ENCODE results near the gene ATP6AP1.

Gene ATP6AP1

DNA sequence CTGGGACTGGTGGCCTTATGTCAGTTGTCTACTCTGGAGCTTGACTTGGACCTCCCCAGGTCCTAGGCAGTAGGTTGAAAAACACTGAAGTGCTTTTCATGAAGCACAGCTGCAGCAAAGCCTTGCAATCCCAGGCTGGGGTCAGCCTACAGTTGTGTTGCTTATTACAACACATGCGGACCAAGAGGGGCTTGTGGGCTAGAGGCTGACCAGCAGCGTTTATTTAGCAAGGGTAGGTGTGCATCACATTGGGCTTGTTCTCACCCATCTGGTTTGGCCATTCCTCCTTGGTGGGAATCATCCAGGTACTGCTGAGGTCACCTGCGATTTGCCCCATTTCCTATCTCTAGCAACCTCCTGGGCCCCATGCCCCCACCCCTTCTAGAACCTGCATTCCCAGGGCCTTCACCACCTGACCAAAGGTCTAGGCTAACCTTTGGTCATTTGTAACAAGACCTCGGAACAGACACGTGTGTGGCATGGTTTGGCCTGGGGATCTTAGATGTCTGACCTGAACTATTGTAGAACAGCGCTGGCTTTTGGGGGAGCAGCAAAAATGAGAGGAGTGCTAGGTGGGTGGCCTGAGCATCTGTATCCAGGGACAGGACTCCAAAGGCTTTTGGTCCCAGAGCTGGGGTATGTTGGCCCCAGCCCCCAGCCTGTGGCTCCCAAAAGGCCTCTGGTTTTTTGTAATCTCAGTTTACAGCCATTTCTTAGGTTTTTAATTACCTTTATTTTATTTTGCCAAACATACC lies 27.3 kb upstream of the ATP6AP1 start:
- Histone ChIP-seq H3K9me3 (ENCODE audit: insufficient read depth, low read depth, low read length) (no peaks in the 10 kb centered on the region), H2AFZ (ENCODE audit: low read length) (no peak overlapping the region), H3K4me1 (ENCODE audit: insufficient read depth, low read length, poor library complexity, severe bottlenecking) (peaks cover 13% of the 10 kb centered on the region), H3F3A (ENCODE audit: low read depth) (no peaks in the 10 kb centered on the region; the same call in 1 of the 2 replicates), H3K9ac (ENCODE audit: low read depth, low read length, poor library complexity, severe bottlenecking) (no peak overlapping the region), H3K79me2 (ENCODE audit: insufficient read depth, low read length) (peaks cover 35% of the 10 kb centered on the region), H3K4me2 (ENCODE audit: low read depth, low read length, poor library complexity, severe bottlenecking) (no peak overlapping the region), H4K20me1 (ENCODE audit: insufficient read depth, low read length, poor library complexity, severe bottlenecking) (peaks cover 25% of the 10 kb centered on the region), H3K27me3 (ENCODE audit: insufficient read depth, low read length, poor library complexity, severe bottlenecking) (peaks cover 8% of the 10 kb centered on the region), H3K36me3 (ENCODE audit: insufficient read depth, low read length) (peaks cover 21% of the 10 kb centered on the region; the same call in 1 of the 2 replicates), H3K9me2 (replicated peaks; ENCODE audit: low read depth, low read length) (no peaks in the 10 kb centered on the region), H3K4me3 (ENCODE audit: low read length, poor library complexity, severe bottlenecking) (no peak overlapping the region)
- TF ChIP-seq EZH2phosphoT487 (IDR thresholded peaks at IDR 0.05; ENCODE audit: borderline replicate concordance), result no peak
- TF ChIP-seq, protein P1, sequence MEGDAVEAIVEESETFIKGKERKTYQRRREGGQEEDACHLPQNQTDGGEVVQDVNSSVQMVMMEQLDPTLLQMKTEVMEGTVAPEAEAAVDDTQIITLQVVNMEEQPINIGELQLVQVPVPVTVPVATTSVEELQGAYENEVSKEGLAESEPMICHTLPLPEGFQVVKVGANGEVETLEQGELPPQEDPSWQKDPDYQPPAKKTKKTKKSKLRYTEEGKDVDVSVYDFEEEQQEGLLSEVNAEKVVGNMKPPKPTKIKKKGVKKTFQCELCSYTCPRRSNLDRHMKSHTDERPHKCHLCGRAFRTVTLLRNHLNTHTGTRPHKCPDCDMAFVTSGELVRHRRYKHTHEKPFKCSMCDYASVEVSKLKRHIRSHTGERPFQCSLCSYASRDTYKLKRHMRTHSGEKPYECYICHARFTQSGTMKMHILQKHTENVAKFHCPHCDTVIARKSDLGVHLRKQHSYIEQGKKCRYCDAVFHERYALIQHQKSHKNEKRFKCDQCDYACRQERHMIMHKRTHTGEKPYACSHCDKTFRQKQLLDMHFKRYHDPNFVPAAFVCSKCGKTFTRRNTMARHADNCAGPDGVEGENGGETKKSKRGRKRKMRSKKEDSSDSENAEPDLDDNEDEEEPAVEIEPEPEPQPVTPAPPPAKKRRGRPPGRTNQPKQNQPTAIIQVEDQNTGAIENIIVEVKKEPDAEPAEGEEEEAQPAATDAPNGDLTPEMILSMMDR (conservative IDR thresholded peaks at IDR 0.05; ENCODE audit: low read length), result no peak

DNA sequence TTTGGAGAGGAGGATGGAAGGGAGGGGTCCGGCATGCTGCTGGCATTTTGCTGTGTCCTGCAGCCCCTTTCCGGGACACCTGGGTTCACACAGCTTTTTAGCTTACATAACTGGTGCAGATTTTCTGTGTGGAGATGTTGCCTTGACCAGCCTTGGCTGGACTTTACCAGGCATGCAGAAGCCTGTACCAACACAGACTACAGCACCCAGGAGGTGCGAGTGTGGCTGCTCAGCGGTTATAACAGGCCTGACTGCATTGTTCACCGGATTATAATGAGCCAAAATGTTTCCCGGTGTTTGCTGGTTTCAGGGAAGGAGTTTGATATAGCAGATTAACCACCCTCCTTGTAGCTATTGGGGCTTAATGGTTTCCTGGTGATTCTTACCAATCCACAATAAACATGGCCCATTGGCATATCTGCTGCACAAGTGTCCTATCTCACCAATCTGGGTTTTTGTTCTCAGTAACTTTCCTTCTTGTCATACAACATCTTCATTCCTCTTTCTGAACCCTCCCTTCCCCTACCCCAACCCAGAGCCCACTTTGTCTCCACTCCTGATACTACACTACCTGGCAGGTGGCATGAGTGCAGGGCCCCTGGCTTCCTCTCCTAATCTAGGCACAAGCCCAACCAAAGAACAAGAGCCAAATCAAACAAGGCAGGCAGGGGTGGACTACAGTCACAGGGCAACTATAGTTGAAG lies 26.4 kb upstream of the ATP6AP1 start:
- Histone ChIP-seq H3K9me3 (ENCODE audit: insufficient read depth, low read depth, low read length) (no peaks in the 10 kb centered on the region), H4K20me1 (ENCODE audit: insufficient read depth, low read length, poor library complexity, severe bottlenecking) (peaks cover 25% of the 10 kb centered on the region), H3K79me2 (ENCODE audit: insufficient read depth, low read length) (peaks cover 31% of the 10 kb centered on the region), H3F3A (ENCODE audit: low read depth) (no peaks in the 10 kb centered on the region; the same call in 1 of the 2 replicates), H3K4me2 (ENCODE audit: low read depth, low read length, poor library complexity, severe bottlenecking) (no peak overlapping the region), H3K9me2 (replicated peaks; ENCODE audit: low read depth, low read length) (no peaks in the 10 kb centered on the region), H3K4me1 (ENCODE audit: insufficient read depth, low read length, poor library complexity, severe bottlenecking) (peaks cover 13% of the 10 kb centered on the region), H2AFZ (ENCODE audit: low read length) (no peak overlapping the region), H3K9ac (ENCODE audit: low read depth, low read length, poor library complexity, severe bottlenecking) (no peak overlapping the region), H3K36me3 (ENCODE audit: insufficient read depth, low read length) (peaks cover 21% of the 10 kb centered on the region; the same call in 1 of the 2 replicates), H3K4me3 (ENCODE audit: low read length, poor library complexity, severe bottlenecking) (no peak overlapping the region), H3K27me3 (ENCODE audit: insufficient read depth, low read length, poor library complexity, severe bottlenecking) (peaks cover 8% of the 10 kb centered on the region)
- TF ChIP-seq, protein P1 (conservative IDR thresholded peaks at IDR 0.05; ENCODE audit: low read length), result no peak
- no peak for TF ChIP-seq EZH2phosphoT487 (IDR thresholded peaks at IDR 0.05; ENCODE audit: borderline replicate concordance)

- peaks cover 25% of the 10 kb centered on the region for H4K20me1 ChIP-seq (ENCODE audit: insufficient read depth, low read length, poor library complexity, severe bottlenecking)
Observed at GRCh38 chrX:154402622-154403127, 25.8 kb upstream of the ATP6AP1 start.

More at GRCh38 chrX:154402622-154403127, 25.8 kb upstream of the ATP6AP1 start:
- Histone ChIP-seq H3K9me3 (ENCODE audit: insufficient read depth, low read depth, low read length) (no peaks in the 10 kb centered on the region), H3K9ac (ENCODE audit: low read depth, low read length, poor library complexity, severe bottlenecking) (no peak overlapping the region), H3K9me2 (replicated peaks; ENCODE audit: low read depth, low read length) (no peaks in the 10 kb centered on the region), H3K27me3 (ENCODE audit: insufficient read depth, low read length, poor library complexity, severe bottlenecking) (peaks cover 8% of the 10 kb centered on the region), H3K4me1 (ENCODE audit: insufficient read depth, low read length, poor library complexity, severe bottlenecking) (peaks cover 13% of the 10 kb centered on the region), H3K79me2 (ENCODE audit: insufficient read depth, low read length) (peaks cover 28% of the 10 kb centered on the region), H3F3A (ENCODE audit: low read depth) (no peaks in the 10 kb centered on the region; the same call in 1 of the 2 replicates), H3K4me2 (ENCODE audit: low read depth, low read length, poor library complexity, severe bottlenecking) (no peak overlapping the region), H3K36me3 (ENCODE audit: insufficient read depth, low read length) (peaks cover 21% of the 10 kb centered on the region; the same call in 1 of the 2 replicates), H3K4me3 (ENCODE audit: low read length, poor library complexity, severe bottlenecking) (no peak overlapping the region), H2AFZ (ENCODE audit: low read length) (no peak overlapping the region)
- TF ChIP-seq, protein P1 (conservative IDR thresholded peaks at IDR 0.05; ENCODE audit: low read length), result no peak
- no peak for TF ChIP-seq EZH2phosphoT487 (IDR thresholded peaks at IDR 0.05; ENCODE audit: borderline replicate concordance)

All from Loucy (cell line).